Measurements from ENCODE around the gene FUT1.

DNA sequence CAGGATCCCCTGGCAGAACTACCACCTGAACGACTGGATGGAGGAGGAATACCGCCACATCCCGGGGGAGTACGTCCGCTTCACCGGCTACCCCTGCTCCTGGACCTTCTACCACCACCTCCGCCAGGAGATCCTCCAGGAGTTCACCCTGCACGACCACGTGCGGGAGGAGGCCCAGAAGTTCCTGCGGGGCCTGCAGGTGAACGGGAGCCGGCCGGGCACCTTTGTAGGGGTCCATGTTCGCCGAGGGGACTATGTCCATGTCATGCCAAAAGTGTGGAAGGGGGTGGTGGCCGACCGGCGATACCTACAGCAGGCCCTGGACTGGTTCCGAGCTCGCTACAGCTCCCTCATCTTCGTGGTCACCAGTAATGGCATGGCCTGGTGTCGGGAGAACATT, 49.1 kb downstream of the FUT1 start:
- no peak for TF ChIP-seq GATA2 (IDR thresholded peaks at IDR 0.05; ENCODE audit: low read depth, low read length)
- no peak for TF ChIP-seq GATA3 (IDR thresholded peaks at IDR 0.05; ENCODE audit: low read depth, low read length)

Measured in SH-SY5Y (cell line).